SU-DHL-6 (cell line): Measurements from ENCODE around the gene TCP11X1.
"Not testable (repeated sequence)": the region's sequence is repeated elsewhere in the genome, so short reads cannot be mapped to it uniquely, and the experiment has no call there.

Experiments
- H2AFZ ChIP-seq: fragments of 200-600 bp; sonication (generic); 2 replicates; pipeline ENCODE4 v1.6.1; 2014; ENCODE audit warnings: low read depth, mild to moderate bottlenecking, moderate library complexity, mixed read lengths, antibody characterized with exemption, low read length; ENCODE audit not compliant: severe bottlenecking
- H3F3A ChIP-seq: fragments of 200-600 bp; shearing (Covaris generic); 2 replicates; pipeline ENCODE4 v1.6.0; 2016; ENCODE audit warnings: antibody characterized with exemption, mild to moderate bottlenecking; ENCODE audit not compliant: insufficient read depth
- H3K27ac ChIP-seq: fragments of 200-600 bp; sonication (generic); 2 replicates; pipeline ENCODE4 v1.5.1; 2016; ENCODE audit warnings: low read depth, mild to moderate bottlenecking, low read length, moderate library complexity, mixed read lengths
- H3K27me3 ChIP-seq: fragments of 200-600 bp; sonication (generic), shearing (Covaris generic); 2 replicates; pipeline ENCODE4 v1.6.0; 2014; ENCODE audit warnings: mild to moderate bottlenecking, low read length
- H3K36me3 ChIP-seq: fragments of 200-600 bp; sonication (generic); 2 replicates; pipeline ENCODE4 v1.6.1; 2014; ENCODE audit warnings: mild to moderate bottlenecking, low read length, mixed read lengths
- H3K4me2 ChIP-seq: fragments of 300-600, 200-600 bp; shearing (Covaris generic), sonication (generic); 2 replicates; pipeline ENCODE4 v1.6.0; 2014; ENCODE audit warnings: low read length, low read depth, mild to moderate bottlenecking; ENCODE audit not compliant: poor library complexity, severe bottlenecking
- H3K4me3 ChIP-seq: fragments of 200-600 bp; sonication (generic); 2 replicates; pipeline ENCODE4 v1.5.1; 2014; ENCODE audit warnings: antibody characterized with exemption, low read length, mild to moderate bottlenecking, mixed read lengths; ENCODE audit not compliant: insufficient read depth, poor library complexity, severe bottlenecking
- H3K79me2 ChIP-seq: fragments of 200-600 bp; sonication (generic); 2 replicates; pipeline ENCODE4 v1.6.1; 2014; ENCODE audit warnings: mild to moderate bottlenecking, low read length, moderate library complexity; ENCODE audit not compliant: insufficient read depth
- H3K9ac ChIP-seq: fragments of 200-600 bp; sonication (generic); 2 replicates; pipeline ENCODE4 v1.7.0; 2014; ENCODE audit warnings: mild to moderate bottlenecking, low read length
- H3K9me2 ChIP-seq: fragments of 200-600 bp; sonication (generic); replicated peaks from 2 replicates; pipeline ENCODE4 v1.6.1; 2014; ENCODE audit warnings: low read length; ENCODE audit not compliant: insufficient read depth
- H3K9me3 ChIP-seq: fragments of 200-600 bp; sonication (generic); 2 replicates; pipeline ENCODE4 v1.6.1; 2014; ENCODE audit warnings: low read length, mixed read lengths; ENCODE audit not compliant: insufficient read depth
- H4K20me1 ChIP-seq: fragments of 200-600 bp; sonication (generic); 2 replicates; pipeline ENCODE4 v1.6.1; 2014; ENCODE audit warnings: low read depth, mild to moderate bottlenecking, antibody characterized with exemption, low read length, moderate library complexity, mixed read lengths

The TCP11X1 gene

DNA sequence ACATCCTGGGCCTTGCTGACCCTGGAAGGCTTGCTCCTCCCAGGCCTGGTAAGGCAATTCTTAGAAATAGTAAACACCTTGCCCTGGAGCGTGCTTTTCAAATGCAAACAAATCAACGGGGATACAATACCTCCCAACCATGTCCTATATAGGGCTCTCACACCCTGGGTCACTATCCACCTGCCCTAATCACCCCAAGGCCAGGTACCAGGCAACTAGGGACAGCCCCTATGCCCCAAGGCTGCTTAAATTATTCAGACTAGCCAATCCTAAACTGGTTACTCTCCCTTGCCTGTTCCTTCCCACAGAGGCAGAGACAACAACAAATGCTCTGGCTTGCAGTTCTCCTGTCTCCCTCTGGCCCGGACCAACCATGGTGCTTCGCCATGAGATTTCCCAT lies 57.1 kb downstream of the TCP11X1 start:
- H3K4me3 ChIP-seq, H3K27ac ChIP-seq, H3F3A ChIP-seq, H3K36me3 ChIP-seq, H3K79me2 ChIP-seq, H3K4me2 ChIP-seq, H2AFZ ChIP-seq, H4K20me1 ChIP-seq, H3K27me3 ChIP-seq, H3K9me2 ChIP-seq, H3K9ac ChIP-seq, H3K9me3 ChIP-seq: not testable (repeated sequence)
